ENCODE results near the gene HRG. TPM values are rescaled to one million over a fixed set of nuclear protein-coding genes. Genes with fewer than 3 reads are reported as not detected.

HRG gene
- total RNA-seq, 3 donors from 2014 or later, result not detected

- Histone ChIP-seq H3K4me3 (no peak overlapping the region), H3K36me3 (no peaks in the 10 kb centered on the region), H3K27ac (no peak overlapping the region), H3K4me1 (no peaks in the 10 kb centered on the region), H3K27me3 (peaks cover 0 to 4% of the 10 kb centered on the region in 2 donors), H3K9me3 (no peaks in the 10 kb centered on the region)
- no peak for TF ChIP-seq CTCF (IDR thresholded peaks at IDR 0.05)
- no peak for TF ChIP-seq POLR2AphosphoS5 (IDR thresholded peaks at IDR 0.05)
- TF ChIP-seq POLR2A (IDR thresholded peaks at IDR 0.05), result no peak
- intact Hi-C loops (cut with DNase I; ENCODE audit: low total_unique reads), result no loop called here
- no peak for DNase-seq (ENCODE audit: low spot score in 2 of 2)
These were observed 41.2 kb upstream of the HRG start for GRCh38 chr3:186624598-186624997.

GRCh38 chr3:186625600-186626042 is 40.2 kb upstream of the HRG start:
- H3K27ac ChIP-seq, result no peak overlapping the region
- intact Hi-C loops (cut with DNase I; ENCODE audit: low total_unique reads), result no loop called here
- no peak for TF ChIP-seq CTCF (IDR thresholded peaks at IDR 0.05)
- TF ChIP-seq POLR2A (IDR thresholded peaks at IDR 0.05), result no peak
- TF ChIP-seq POLR2AphosphoS5 (IDR thresholded peaks at IDR 0.05), result no peak

DNA sequence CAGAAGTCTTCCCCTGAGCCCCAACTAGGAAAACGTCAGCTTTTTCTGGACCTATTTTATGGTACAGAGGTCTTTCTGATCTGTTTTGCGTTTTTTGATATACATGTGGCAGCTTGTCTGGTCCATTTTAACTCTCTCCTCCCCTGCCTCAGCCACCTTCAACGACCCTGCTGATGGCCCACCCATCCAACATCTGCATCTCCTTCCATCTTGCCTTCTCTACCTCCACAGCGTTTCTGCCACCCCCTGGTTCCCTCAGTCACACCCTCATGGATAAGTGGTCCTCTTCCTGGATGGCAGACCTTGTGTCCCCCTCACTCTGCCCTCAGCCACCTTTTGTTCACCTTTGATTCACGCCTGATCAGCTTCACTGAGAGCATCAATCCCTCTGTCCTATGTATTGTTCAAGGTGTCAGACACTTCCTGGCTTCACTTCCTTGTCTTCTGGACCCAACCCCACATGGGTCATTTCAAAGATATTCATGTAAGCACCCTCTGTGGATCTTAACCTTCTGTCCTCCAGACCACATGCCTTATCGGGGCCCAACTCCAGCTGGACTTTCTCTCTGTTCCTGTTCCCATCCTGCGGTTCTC is 39.5 kb upstream of the HRG start:
- Histone ChIP-seq H3K27me3 (no peaks in the 10 kb centered on the region), H3K27ac (no peak overlapping the region), H3K9me3 (no peaks in the 10 kb centered on the region), H3K4me1 (no peaks in the 10 kb centered on the region), H3K4me3 (no peak overlapping the region), H3K36me3 (no peaks in the 10 kb centered on the region)
- DNase-seq (ENCODE audit: low spot score in 2 of 2), result no peak
- TF ChIP-seq POLR2AphosphoS5 (IDR thresholded peaks at IDR 0.05), result no peak
- no peak for TF ChIP-seq CTCF (IDR thresholded peaks at IDR 0.05)
- TF ChIP-seq POLR2A (IDR thresholded peaks at IDR 0.05), result no peak
- intact Hi-C loops (cut with DNase I; ENCODE audit: low total_unique reads), result no loop called here

More at GRCh38 chr3:186625600-186626042, 40.2 kb upstream of the HRG start:
- no peaks in the 10 kb centered on the region for H3K4me1 ChIP-seq
- peaks cover 0 to under 1% of the 10 kb centered on the region in 2 donors for H3K27me3 ChIP-seq
- no peak for DNase-seq (ENCODE audit: low spot score in 2 of 2)
- H3K4me3 ChIP-seq, result no peak overlapping the region
- no peaks in the 10 kb centered on the region for H3K9me3 ChIP-seq
- H3K36me3 ChIP-seq, result no peaks in the 10 kb centered on the region

DNA sequence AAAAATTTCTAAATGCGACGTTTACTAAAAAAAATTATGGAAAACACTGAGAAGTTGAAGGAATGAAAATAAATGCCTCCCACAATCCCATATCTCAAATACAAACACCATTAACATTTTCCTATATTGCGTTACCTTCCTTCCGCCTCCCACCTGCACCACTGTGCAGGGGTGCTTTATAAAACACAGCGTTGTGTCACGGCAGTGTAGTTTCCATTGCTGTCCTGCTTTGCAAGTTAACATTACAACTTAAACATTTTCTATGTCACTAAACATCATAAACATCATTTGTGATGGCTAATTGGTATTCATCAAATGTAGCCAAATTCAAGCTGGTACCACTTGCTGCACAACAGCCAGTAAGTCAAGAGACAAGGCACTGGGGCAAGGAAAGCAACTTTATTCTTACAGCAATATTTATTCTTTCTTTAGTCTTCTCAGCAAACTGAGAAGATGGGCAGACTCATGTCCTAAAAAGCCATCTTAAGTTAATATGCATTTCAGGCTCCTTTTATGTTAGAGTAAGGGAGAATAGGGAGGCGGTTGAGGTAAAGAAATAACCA is 37.9 kb upstream of the HRG start:
- no peak for DNase-seq (ENCODE audit: low spot score in 2 of 2)
- no peak for TF ChIP-seq POLR2A (IDR thresholded peaks at IDR 0.05)
- TF ChIP-seq CTCF (IDR thresholded peaks at IDR 0.05), result no peak
- TF ChIP-seq POLR2AphosphoS5 (IDR thresholded peaks at IDR 0.05), result no peak
- intact Hi-C loops (cut with DNase I; ENCODE audit: low total_unique reads), result no loop called here

GRCh38 chr3:186628756-186629155 is 37.1 kb upstream of the HRG start:
- H3K4me3 ChIP-seq, result no peak overlapping the region
- no peak for DNase-seq (ENCODE audit: low spot score in 2 of 2)
- no peaks in the 10 kb centered on the region for H3K27me3 ChIP-seq
- no peaks in the 10 kb centered on the region for H3K4me1 ChIP-seq
- TF ChIP-seq POLR2AphosphoS5 (IDR thresholded peaks at IDR 0.05) (no peak), CTCF (IDR thresholded peaks at IDR 0.05) (no peak), POLR2A (IDR thresholded peaks at IDR 0.05) (no peak)
- no peak overlapping the region for H3K27ac ChIP-seq
- H3K9me3 ChIP-seq, result no peaks in the 10 kb centered on the region
- intact Hi-C loops (cut with DNase I; ENCODE audit: low total_unique reads), result no loop called here
- H3K36me3 ChIP-seq, result no peaks in the 10 kb centered on the region

More for the DNA sequence above, 37.9 kb upstream of the HRG start:
- no peaks in the 10 kb centered on the region for H3K36me3 ChIP-seq
- H3K4me3 ChIP-seq, result no peak overlapping the region
- H3K9me3 ChIP-seq, result no peaks in the 10 kb centered on the region
- H3K27ac ChIP-seq, result no peak overlapping the region
- H3K27me3 ChIP-seq, result no peaks in the 10 kb centered on the region
- no peaks in the 10 kb centered on the region for H3K4me1 ChIP-seq
